ENCODE results near the gene FBN2.

DNA sequence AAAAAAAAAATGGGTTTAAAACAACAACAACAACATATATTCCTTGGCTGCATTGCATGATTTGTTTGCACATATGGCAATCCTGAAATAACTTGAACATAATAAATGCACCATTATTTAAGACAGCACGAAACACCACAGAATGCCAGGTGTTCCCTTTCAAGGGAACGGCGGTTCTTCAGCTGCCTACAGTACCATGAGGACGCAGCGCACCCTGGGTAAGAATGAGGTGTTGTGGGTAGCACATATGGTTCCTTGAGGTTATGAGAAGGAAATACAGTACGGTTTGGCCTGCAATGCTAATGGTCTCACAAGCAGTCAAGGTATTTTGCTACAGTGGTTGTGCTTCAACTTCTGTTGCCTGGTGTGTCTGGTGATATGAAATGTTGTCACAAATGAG, 279.7 kb downstream of the FBN2 start:
- TF ChIP-seq, protein P1, sequence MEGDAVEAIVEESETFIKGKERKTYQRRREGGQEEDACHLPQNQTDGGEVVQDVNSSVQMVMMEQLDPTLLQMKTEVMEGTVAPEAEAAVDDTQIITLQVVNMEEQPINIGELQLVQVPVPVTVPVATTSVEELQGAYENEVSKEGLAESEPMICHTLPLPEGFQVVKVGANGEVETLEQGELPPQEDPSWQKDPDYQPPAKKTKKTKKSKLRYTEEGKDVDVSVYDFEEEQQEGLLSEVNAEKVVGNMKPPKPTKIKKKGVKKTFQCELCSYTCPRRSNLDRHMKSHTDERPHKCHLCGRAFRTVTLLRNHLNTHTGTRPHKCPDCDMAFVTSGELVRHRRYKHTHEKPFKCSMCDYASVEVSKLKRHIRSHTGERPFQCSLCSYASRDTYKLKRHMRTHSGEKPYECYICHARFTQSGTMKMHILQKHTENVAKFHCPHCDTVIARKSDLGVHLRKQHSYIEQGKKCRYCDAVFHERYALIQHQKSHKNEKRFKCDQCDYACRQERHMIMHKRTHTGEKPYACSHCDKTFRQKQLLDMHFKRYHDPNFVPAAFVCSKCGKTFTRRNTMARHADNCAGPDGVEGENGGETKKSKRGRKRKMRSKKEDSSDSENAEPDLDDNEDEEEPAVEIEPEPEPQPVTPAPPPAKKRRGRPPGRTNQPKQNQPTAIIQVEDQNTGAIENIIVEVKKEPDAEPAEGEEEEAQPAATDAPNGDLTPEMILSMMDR (IDR thresholded peaks at IDR 0.05), result no peak
- no peak for TF ChIP-seq POLR2A (IDR thresholded peaks at IDR 0.05; ENCODE audit: low read depth)

Measured in esophagus muscularis mucosa (tissue), 3 donors.